HEK293 (cell line): Measurements from ENCODE around the gene DEK.

Source experiments
- CTCF ChIA-PET: fragments of 350-600 bp; formaldehyde crosslinking; extraction: SDS; loops from one replicate; lab custom pipeline; 2021; ENCODE audit warnings: antibody characterized with exemption; lab: Yijun Ruan, JAX
- POLR2A ChIA-PET: fragments of 300-600 bp; formaldehyde crosslinking; extraction: SDS; loops from one replicate; lab custom pipeline; 2020; ENCODE audit warnings: antibody characterized with exemption, inconsistent platforms; lab: Yijun Ruan, JAX
- H3K27ac ChIP-seq: fragments of 200-500 bp; sonication (Bioruptor generic); 2 replicates; pipeline ENCODE4 v1.5.1; 2014; ENCODE audit warnings: low read depth, low read length, control low read depth, inconsistent platforms; ENCODE audit errors: extremely low read depth
- H3K36me3 ChIP-seq, 2 experiments: fragments of 200-500 bp in 1 of 2; sonication (Bioruptor generic) in 1 of 2; 1 replicate in 1 of 2; 2 replicates in 1 of 2; pipeline ENCODE4 v1.5.1; 2014 to 2017; ENCODE audit warnings: inconsistent platforms in 2 of 2, low read length in 2 of 2; ENCODE audit not compliant: control insufficient read depth in 2 of 2, insufficient read depth in 1 of 2
- H3K4me1 ChIP-seq: fragments of 200-500 bp; sonication (Bioruptor generic); 2 replicates; pipeline ENCODE4 v1.5.1; 2014; ENCODE audit warnings: mild to moderate bottlenecking, low read length, inconsistent platforms; ENCODE audit not compliant: control insufficient read depth, insufficient read depth
- H3K4me3 ChIP-seq: 2 replicates; pipeline ENCODE4 v1.5.1; 2011; ENCODE audit warnings: low read depth, mild to moderate bottlenecking, control low read depth, low read length, moderate library complexity
- H3K9me3 ChIP-seq: fragments of 200-500 bp; sonication (Bioruptor generic); 2 replicates; pipeline ENCODE4 v1.5.1; 2014; ENCODE audit warnings: low read depth, low read length, inconsistent platforms; ENCODE audit not compliant: control insufficient read depth, insufficient read depth
- GLI4 ChIP-seq: fragments of 450-650 bp; formaldehyde crosslinking; IDR thresholded peaks from 2 replicates; pipeline ENCODE4 v1.5.1; 2016; ENCODE audit warnings: missing biosample characterization, missing genetic modification characterization
- HOXD13 ChIP-seq: sonication (generic); formaldehyde crosslinking; IDR thresholded peaks from 2 replicates; pipeline ENCODE4 v1.8.0; 2022; ENCODE audit warnings: missing genetic modification reagents, borderline replicate concordance
- KLF8 ChIP-seq: fragments of 450-650 bp; formaldehyde crosslinking; IDR thresholded peaks from 2 replicates; pipeline ENCODE4 v1.5.1; 2016; ENCODE audit warnings: missing biosample characterization, missing genetic modification characterization
- SALL2 ChIP-seq: fragments of 450-650 bp; formaldehyde crosslinking; IDR thresholded peaks from 2 replicates; pipeline ENCODE4 v1.5.0; 2017; ENCODE audit warnings: missing biosample characterization, mild to moderate bottlenecking, missing genetic modification characterization, borderline replicate concordance
- TCF7L2 ChIP-seq: IDR thresholded peaks from 2 replicates; pipeline ENCODE4 v1.6.1; 2011; ENCODE audit warnings: low read depth, mild to moderate bottlenecking, inconsistent platforms, low read length, moderate library complexity, borderline replicate concordance
- YY1 ChIP-seq: fragments of 450-650 bp; formaldehyde crosslinking; IDR thresholded peaks from 2 replicates; pipeline ENCODE4 v1.5.1; 2018; ENCODE audit warnings: missing biosample characterization, missing genetic modification characterization
- ZBTB7A ChIP-seq: fragments of 450-650 bp; formaldehyde crosslinking; IDR thresholded peaks from 2 replicates; pipeline ENCODE4 v1.5.1; 2016; ENCODE audit warnings: low read depth, missing biosample characterization, missing genetic modification characterization
- ZBTB8A ChIP-seq: fragments of 450-650 bp; formaldehyde crosslinking; IDR thresholded peaks from 2 replicates; pipeline ENCODE4 v1.5.1; 2016; ENCODE audit warnings: missing biosample characterization, missing genetic modification characterization
- ZFP41 ChIP-seq: fragments of 450-650 bp; formaldehyde crosslinking; IDR thresholded peaks from 2 replicates; pipeline ENCODE4 v1.5.1; 2016; ENCODE audit warnings: missing biosample characterization, missing genetic modification characterization, borderline replicate concordance
- ZFP69B ChIP-seq: fragments of 450-650 bp; formaldehyde crosslinking; IDR thresholded peaks from 2 replicates; pipeline ENCODE4 v1.5.1; 2016; ENCODE audit warnings: missing biosample characterization, missing genetic modification characterization
- ZNF175 ChIP-seq: fragments of 450-650 bp; formaldehyde crosslinking; IDR thresholded peaks from 2 replicates; pipeline ENCODE4 v1.5.1; 2016; ENCODE audit warnings: missing biosample characterization, missing genetic modification characterization
- ZNF274 ChIP-seq, 2 experiments: fragments of 200-500 bp in 1 of 2; fragments of 450-650 bp in 1 of 2; sonication (Bioruptor generic) in 1 of 2; formaldehyde crosslinking in 1 of 2; IDR thresholded peaks; 2 replicates each; pipeline versions ENCODE4 v1.5.1 to v1.6.1; 2014 to 2016; ENCODE audit warnings: borderline replicate concordance in 1 of 2, inconsistent platforms in 1 of 2, low read length in 1 of 2, missing biosample characterization in 1 of 2, missing genetic modification characterization in 1 of 2
- ZNF510 ChIP-seq: fragments of 450-650 bp; formaldehyde crosslinking; IDR thresholded peaks from 2 replicates; pipeline ENCODE4 v1.5.1; 2018; ENCODE audit warnings: mild to moderate bottlenecking, missing genetic modification characterization, missing biosample characterization; ENCODE audit not compliant: insufficient replicate concordance
- ZNF596 ChIP-seq: fragments of 450-650 bp; IDR thresholded peaks from 2 replicates; pipeline ENCODE4 v1.5.0; 2018; ENCODE audit warnings: missing biosample characterization, mild to moderate bottlenecking, missing genetic modification characterization, moderate library complexity
- ZNF610 ChIP-seq: fragments of 450-650 bp; formaldehyde crosslinking; IDR thresholded peaks from 2 replicates; pipeline ENCODE4 v1.5.1; 2016; ENCODE audit warnings: missing biosample characterization, missing genetic modification characterization, borderline replicate concordance
- ZNF623 ChIP-seq: fragments of 450-650 bp; formaldehyde crosslinking; IDR thresholded peaks from 2 replicates; pipeline ENCODE4 v1.5.1; 2016; ENCODE audit warnings: missing biosample characterization, missing genetic modification characterization
- ZNF776 ChIP-seq: fragments of 450-650 bp; formaldehyde crosslinking; IDR thresholded peaks from 2 replicates; pipeline ENCODE4 v1.5.0; 2017; ENCODE audit warnings: missing biosample characterization, missing genetic modification characterization, borderline replicate concordance
- ZNF777 ChIP-seq: fragments of 450-650 bp; formaldehyde crosslinking; IDR thresholded peaks from 2 replicates; pipeline ENCODE4 v1.5.1; 2017; ENCODE audit warnings: missing biosample characterization, missing genetic modification characterization, borderline replicate concordance
- ZNF830 ChIP-seq: fragments of 450-650 bp; IDR thresholded peaks from 2 replicates; pipeline ENCODE4 v1.5.0; 2018; ENCODE audit warnings: missing biosample characterization, missing genetic modification characterization, low read depth, mild to moderate bottlenecking, moderate library complexity
- TF ChIP-seq, protein P1 (sequence below): fragments of 450-650 bp; formaldehyde crosslinking; IDR thresholded peaks from 2 replicates; pipeline ENCODE4 v1.5.1; 2016; ENCODE audit warnings: missing biosample characterization, missing genetic modification characterization
- TF ChIP-seq, protein P2 (sequence below): fragments of 450-650 bp; formaldehyde crosslinking; IDR thresholded peaks from 2 replicates; pipeline ENCODE4 v1.5.1; 2016; ENCODE audit warnings: missing biosample characterization, missing genetic modification characterization
- TF ChIP-seq, protein P3 (sequence below): fragments of 450-650 bp; formaldehyde crosslinking; IDR thresholded peaks from 2 replicates; pipeline ENCODE4 v1.5.1; 2017; ENCODE audit warnings: missing biosample characterization, mild to moderate bottlenecking, missing genetic modification characterization, moderate library complexity
- TF ChIP-seq, protein P4 (sequence below): fragments of 450-650 bp; formaldehyde crosslinking; IDR thresholded peaks from 2 replicates; pipeline ENCODE4 v1.5.1; 2016; ENCODE audit warnings: missing biosample characterization, missing genetic modification characterization, borderline replicate concordance
- TF ChIP-seq, protein P5 (sequence below): fragments of 450-650 bp; formaldehyde crosslinking; IDR thresholded peaks from 2 replicates; pipeline ENCODE4 v1.5.1; 2016; ENCODE audit warnings: missing biosample characterization, missing genetic modification characterization

Gene DEK

DNA sequence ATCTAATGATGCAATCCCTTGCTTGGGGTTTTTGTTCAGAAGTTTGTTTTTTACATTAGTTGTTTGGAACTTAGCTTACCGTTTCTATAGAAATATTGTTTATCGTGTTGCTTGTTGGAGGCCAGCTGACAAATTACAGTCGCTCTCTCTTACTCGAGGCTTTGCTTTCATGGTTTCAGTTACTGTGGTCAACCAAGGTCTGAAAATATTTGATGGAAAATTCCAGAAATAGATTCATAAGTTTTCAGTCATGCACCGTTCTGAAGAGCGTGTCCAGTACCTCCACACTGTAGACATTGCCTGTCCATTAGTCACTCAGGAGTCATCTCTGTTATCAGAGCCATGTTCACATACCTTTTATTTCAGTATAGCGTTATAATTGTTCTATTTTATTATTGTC is 47.9 kb downstream of the DEK start:
- H3K4me1 ChIP-seq, result no peaks in the 10 kb centered on the region
- peaks cover 4 to 18% of the 10 kb centered on the region in 2 experiments; a peak in 2 of 3 replicates for H3K36me3 ChIP-seq
- H3K9me3 ChIP-seq, result no peaks in the 10 kb centered on the region
- H3K4me3 ChIP-seq, result no peak overlapping the region
- ChIA-PET POLR2A (no interaction called here), CTCF (no interaction called here)
- TF ChIP-seq ZNF830 (tag by site-specific recombination) (no peak), ZNF623 (tag by site-specific recombination) (no peak), ZNF596 (tag by site-specific recombination) (no peak), ZNF175 (tag by site-specific recombination) (no peak), TCF7L2 (no peak), ZNF510 (tag by site-specific recombination) (no peak), ZNF777 (tag by site-specific recombination) (no peak), ZBTB8A (tag by site-specific recombination) (no peak), ZFP69B (tag by site-specific recombination) (no peak), YY1 (tag by site-specific recombination) (no peak)
- TF ChIP-seq, protein P1, sequence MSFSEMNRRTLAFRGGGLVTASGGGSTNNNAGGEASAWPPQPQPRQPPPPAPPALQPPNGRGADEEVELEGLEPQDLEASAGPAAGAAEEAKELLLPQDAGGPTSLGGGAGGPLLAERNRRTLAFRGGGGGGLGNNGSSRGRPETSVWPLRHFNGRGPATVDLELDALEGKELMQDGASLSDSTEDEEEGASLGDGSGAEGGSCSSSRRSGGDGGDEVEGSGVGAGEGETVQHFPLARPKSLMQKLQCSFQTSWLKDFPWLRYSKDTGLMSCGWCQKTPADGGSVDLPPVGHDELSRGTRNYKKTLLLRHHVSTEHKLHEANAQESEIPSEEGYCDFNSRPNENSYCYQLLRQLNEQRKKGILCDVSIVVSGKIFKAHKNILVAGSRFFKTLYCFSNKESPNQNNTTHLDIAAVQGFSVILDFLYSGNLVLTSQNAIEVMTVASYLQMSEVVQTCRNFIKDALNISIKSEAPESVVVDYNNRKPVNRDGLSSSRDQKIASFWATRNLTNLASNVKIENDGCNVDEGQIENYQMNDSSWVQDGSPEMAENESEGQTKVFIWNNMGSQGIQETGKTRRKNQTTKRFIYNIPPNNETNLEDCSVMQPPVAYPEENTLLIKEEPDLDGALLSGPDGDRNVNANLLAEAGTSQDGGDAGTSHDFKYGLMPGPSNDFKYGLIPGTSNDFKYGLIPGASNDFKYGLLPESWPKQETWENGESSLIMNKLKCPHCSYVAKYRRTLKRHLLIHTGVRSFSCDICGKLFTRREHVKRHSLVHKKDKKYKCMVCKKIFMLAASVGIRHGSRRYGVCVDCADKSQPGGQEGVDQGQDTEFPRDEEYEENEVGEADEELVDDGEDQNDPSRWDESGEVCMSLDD (tag by site-specific recombination), result no peak
- TF ChIP-seq, protein P2, sequence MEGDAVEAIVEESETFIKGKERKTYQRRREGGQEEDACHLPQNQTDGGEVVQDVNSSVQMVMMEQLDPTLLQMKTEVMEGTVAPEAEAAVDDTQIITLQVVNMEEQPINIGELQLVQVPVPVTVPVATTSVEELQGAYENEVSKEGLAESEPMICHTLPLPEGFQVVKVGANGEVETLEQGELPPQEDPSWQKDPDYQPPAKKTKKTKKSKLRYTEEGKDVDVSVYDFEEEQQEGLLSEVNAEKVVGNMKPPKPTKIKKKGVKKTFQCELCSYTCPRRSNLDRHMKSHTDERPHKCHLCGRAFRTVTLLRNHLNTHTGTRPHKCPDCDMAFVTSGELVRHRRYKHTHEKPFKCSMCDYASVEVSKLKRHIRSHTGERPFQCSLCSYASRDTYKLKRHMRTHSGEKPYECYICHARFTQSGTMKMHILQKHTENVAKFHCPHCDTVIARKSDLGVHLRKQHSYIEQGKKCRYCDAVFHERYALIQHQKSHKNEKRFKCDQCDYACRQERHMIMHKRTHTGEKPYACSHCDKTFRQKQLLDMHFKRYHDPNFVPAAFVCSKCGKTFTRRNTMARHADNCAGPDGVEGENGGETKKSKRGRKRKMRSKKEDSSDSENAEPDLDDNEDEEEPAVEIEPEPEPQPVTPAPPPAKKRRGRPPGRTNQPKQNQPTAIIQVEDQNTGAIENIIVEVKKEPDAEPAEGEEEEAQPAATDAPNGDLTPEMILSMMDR (tag by site-specific recombination), result no peak
- TF ChIP-seq, protein P3, sequence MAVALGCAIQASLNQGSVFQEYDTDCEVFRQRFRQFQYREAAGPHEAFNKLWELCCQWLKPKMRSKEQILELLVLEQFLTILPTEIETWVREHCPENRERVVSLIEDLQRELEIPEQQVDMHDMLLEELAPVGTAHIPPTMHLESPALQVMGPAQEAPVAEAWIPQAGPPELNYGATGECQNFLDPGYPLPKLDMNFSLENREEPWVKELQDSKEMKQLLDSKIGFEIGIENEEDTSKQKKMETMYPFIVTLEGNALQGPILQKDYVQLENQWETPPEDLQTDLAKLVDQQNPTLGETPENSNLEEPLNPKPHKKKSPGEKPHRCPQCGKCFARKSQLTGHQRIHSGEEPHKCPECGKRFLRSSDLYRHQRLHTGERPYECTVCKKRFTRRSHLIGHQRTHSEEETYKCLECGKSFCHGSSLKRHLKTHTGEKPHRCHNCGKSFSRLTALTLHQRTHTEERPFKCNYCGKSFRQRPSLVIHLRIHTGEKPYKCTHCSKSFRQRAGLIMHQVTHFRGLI (tag by site-specific recombination), result no peak
- H3K27ac ChIP-seq, result no peak overlapping the region

DNA sequence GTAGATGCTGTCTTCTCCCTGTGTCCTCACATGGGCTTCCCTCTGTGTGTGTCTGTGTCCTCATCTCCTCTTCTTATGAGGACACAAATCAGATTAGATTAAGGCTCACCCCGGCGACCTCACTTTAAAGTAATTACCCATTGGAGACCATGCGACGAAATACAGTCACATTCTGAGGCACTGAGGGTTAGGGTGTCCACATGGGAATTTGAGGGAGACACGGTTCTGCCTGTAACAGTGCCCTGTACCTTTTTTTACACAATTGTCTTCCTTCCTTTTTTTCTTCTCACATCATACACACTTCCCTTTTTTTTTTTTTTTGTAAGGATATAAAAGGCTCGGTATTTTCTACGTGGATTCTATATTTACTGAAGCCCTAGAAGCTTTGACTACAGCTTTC is 48.9 kb downstream of the DEK start:
- ChIA-PET CTCF (no interaction called here), POLR2A (no interaction called here)
- Histone ChIP-seq H3K36me3 (peaks cover 5 to 13% of the 10 kb centered on the region in 2 experiments; a peak in 2 of 3 replicates), H3K4me1 (no peaks in the 10 kb centered on the region), H3K9me3 (no peaks in the 10 kb centered on the region), H3K4me3 (no peak overlapping the region), H3K27ac (no peak overlapping the region)
- TF ChIP-seq ZFP41 (tag by site-specific recombination), result no peak
- no peak for TF ChIP-seq SALL2
- TF ChIP-seq KLF8 (tag by site-specific recombination), result no peak
- TF ChIP-seq, protein P4, sequence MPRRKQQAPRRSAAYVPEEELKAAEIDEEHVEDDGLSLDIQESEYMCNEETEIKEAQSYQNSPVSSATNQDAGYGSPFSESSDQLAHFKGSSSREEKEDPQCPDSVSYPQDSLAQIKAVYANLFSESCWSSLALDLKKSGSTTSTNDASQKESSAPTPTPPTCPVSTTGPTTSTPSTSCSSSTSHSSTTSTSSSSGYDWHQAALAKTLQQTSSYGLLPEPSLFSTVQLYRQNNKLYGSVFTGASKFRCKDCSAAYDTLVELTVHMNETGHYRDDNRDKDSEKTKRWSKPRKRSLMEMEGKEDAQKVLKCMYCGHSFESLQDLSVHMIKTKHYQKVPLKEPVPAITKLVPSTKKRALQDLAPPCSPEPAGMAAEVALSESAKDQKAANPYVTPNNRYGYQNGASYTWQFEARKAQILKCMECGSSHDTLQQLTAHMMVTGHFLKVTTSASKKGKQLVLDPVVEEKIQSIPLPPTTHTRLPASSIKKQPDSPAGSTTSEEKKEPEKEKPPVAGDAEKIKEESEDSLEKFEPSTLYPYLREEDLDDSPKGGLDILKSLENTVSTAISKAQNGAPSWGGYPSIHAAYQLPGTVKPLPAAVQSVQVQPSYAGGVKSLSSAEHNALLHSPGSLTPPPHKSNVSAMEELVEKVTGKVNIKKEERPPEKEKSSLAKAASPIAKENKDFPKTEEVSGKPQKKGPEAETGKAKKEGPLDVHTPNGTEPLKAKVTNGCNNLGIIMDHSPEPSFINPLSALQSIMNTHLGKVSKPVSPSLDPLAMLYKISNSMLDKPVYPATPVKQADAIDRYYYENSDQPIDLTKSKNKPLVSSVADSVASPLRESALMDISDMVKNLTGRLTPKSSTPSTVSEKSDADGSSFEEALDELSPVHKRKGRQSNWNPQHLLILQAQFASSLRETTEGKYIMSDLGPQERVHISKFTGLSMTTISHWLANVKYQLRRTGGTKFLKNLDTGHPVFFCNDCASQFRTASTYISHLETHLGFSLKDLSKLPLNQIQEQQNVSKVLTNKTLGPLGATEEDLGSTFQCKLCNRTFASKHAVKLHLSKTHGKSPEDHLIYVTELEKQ (tag by site-specific recombination), result no peak
- TF ChIP-seq ZNF776, result no peak
- TF ChIP-seq, protein P5, sequence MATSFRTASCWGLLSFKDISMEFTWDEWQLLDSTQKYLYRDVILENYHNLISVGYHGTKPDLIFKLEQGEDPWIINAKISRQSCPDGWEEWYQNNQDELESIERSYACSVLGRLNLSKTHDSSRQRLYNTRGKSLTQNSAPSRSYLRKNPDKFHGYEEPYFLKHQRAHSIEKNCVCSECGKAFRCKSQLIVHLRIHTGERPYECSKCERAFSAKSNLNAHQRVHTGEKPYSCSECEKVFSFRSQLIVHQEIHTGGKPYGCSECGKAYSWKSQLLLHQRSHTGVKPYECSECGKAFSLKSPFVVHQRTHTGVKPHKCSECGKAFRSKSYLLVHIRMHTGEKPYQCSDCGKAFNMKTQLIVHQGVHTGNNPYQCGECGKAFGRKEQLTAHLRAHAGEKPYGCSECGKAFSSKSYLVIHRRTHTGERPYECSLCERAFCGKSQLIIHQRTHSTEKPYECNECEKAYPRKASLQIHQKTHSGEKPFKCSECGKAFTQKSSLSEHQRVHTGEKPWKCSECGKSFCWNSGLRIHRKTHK (tag by site-specific recombination), result no peak
- TF ChIP-seq ZNF610 (tag by site-specific recombination), result no peak
- TF ChIP-seq ZBTB7A, result no peak
- no peak for TF ChIP-seq HOXD13
- no peak for TF ChIP-seq ZNF274 (IDR thresholded peaks at IDR 0.05; ENCODE audit: low read length)
- no peak for TF ChIP-seq ZNF274 (tag by site-specific recombination; IDR thresholded peaks at IDR 0.05; ENCODE audit: borderline replicate concordance)
- no peak for TF ChIP-seq GLI4
